GM10266 (cell line): ENCODE results near the gene DDX10.
"Not testable (repeated sequence)": the region's sequence is repeated elsewhere in the genome, so short reads cannot be mapped to it uniquely, and the experiment has no call there.

Experiments used
- DNase-seq: peaks from one replicate; pipeline ENCODE4 v3.0.0; 2012; ENCODE audit errors: extremely low spot score
- CTCF ChIP-seq: IDR thresholded peaks from 2 replicates; pipeline ENCODE4 v1.5.1; 2012; ENCODE audit warnings: mild to moderate bottlenecking, low read depth; ENCODE audit not compliant: control insufficient read depth, insufficient read depth; ENCODE audit errors: missing control alignments

Gene DDX10

GRCh38 chr11:108733479-108734116, 68.7 kb downstream of the DDX10 start:
- DNase-seq, result peak; percentile 47
- TF ChIP-seq CTCF, result no peak

GRCh38 chr11:108734283-108734682, 69.4 kb downstream of the DDX10 start:
- no peak for DNase-seq
- TF ChIP-seq CTCF, result no peak

- DNase-seq, result no peak
These were observed 70.2 kb downstream of the DDX10 start for GRCh38 chr11:108734956-108735559.

GRCh38 chr11:108740132-108740531, 75.3 kb downstream of the DDX10 start:
- DNase-seq, result not testable (repeated sequence)

More at GRCh38 chr11:108734956-108735559, 70.2 kb downstream of the DDX10 start:
- peak; percentile 52 for TF ChIP-seq CTCF

GRCh38 chr11:108743851-108744250, 79.0 kb downstream of the DDX10 start:
- TF ChIP-seq CTCF, result no peak
- DNase-seq, result no peak

- no peak for DNase-seq
- TF ChIP-seq CTCF, result no peak
These were observed 84.1 kb downstream of the DDX10 start for GRCh38 chr11:108748968-108749367.

GRCh38 chr11:108751444-108751843, 86.6 kb downstream of the DDX10 start:
- TF ChIP-seq CTCF, result no peak
- no peak for DNase-seq

GRCh38 chr11:108752297-108752751, 87.5 kb downstream of the DDX10 start:
- no peak for DNase-seq
- no peak for TF ChIP-seq CTCF
